ENCODE measurements around the gene HOXB7. TPM values are rescaled to one million over a fixed set of nuclear protein-coding genes. Genes with fewer than 3 reads are reported as not detected.

The HOXB7 gene
- total RNA-seq, 1 experiment from 2014 or later: not detected

DNA sequence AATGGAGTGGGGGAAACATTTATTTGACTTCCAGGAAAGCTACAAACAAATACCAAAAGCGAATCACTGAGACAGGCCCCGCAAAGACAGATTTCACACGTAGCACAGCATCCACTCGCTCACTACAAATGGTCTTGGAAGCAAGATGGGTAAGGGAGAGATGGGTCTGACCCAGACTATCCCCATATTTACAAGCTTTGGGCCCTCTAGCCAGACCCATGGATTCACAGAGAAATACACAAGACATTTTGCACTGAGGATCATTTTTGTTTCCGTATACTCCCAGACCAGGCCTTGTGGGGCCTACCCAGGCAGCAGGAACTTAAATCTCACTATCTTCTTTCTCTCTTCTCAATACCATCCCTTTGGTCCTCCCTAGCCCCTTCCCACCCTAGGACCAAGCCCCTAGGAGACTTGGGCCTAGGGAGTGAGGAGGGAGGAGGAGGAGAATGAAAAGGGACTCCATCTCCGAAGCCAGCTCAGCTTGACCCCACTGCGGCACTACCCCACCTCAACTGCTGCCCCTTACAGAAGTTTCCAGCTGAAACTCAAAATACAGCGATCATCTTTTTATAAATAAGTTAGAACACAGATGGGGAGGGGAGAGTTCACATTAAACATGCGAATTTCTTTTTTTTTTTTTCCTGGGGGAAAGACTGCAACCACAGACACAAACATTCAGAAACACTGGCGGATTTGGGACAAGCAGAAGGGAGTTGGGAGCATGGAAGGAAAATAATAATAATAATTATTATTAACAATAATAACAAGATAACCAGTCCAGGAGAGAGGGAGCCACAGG lies 19.4 kb downstream of the HOXB7 start:
- Histone ChIP-seq H4K5ac (ENCODE audit: insufficient read length, low read depth, low read length) (no peak overlapping the region), H3K23ac (ENCODE audit: insufficient read length, low read depth, low read length) (no peak overlapping the region), H3K56ac (ENCODE audit: insufficient read length, low read depth, low read length) (no peak overlapping the region), H3K14ac (ENCODE audit: insufficient read depth, low read length) (no peak overlapping the region), H3K9me3 (ENCODE audit: control insufficient read depth, low read depth, low read length) (no peaks in the 10 kb centered on the region), H3T11ph (ENCODE audit: low read length) (no peak overlapping the region), H2BK5ac (ENCODE audit: insufficient read length, low read length) (no peak overlapping the region), H3K23me2 (ENCODE audit: insufficient read length, low read depth, low read length, poor library complexity, severe bottlenecking) (no peaks in the 10 kb centered on the region), H3K4me1 (ENCODE audit: insufficient read depth, low read length) (no peaks in the 10 kb centered on the region), H4K8ac (replicated peaks; ENCODE audit: insufficient read length, low read depth, low read length) (no peak overlapping the region), H2BK12ac (ENCODE audit: insufficient read length, low read depth, low read length) (no peak overlapping the region), H3K79me1 (ENCODE audit: insufficient read depth, low read depth, low read length, poor library complexity, severe bottlenecking) (no peaks in the 10 kb centered on the region), H2AK5ac (ENCODE audit: insufficient read length, low read length) (no peak overlapping the region), H2BK120ac (ENCODE audit: low read depth, low read length, poor library complexity, severe bottlenecking) (no peak overlapping the region), H3K27ac (ENCODE audit: insufficient read length, low read depth, low read length) (no peak overlapping the region), H3K9ac (ENCODE audit: extremely low read depth, insufficient read length, low read length) (no peak overlapping the region), H2BK15ac (ENCODE audit: low read depth, low read length) (no peak overlapping the region), H3K18ac (ENCODE audit: insufficient read length, low read depth, low read length) (no peak overlapping the region), H3K4me2 (ENCODE audit: insufficient read depth, insufficient read length, low read length) (no peak overlapping the region), H3K79me2 (ENCODE audit: insufficient read depth, low read length) (no peaks in the 10 kb centered on the region), H2BK20ac (ENCODE audit: low read depth, low read length, poor library complexity, severe bottlenecking) (no peak overlapping the region), H4K91ac (ENCODE audit: insufficient read length, low read depth, low read length) (no peak overlapping the region), H2AFZ (ENCODE audit: low read length) (no peak overlapping the region), H3K4ac (ENCODE audit: low read depth, low read length) (no peak overlapping the region), H3K27me3 (ENCODE audit: insufficient read depth, low read length) (peaks cover 99% of the 10 kb centered on the region), H4K20me1 (ENCODE audit: control insufficient read depth, insufficient read depth, insufficient read length) (no peaks in the 10 kb centered on the region)
- Mint-ChIP-seq H3K27ac (no peak overlapping the region), H3K27me3 (ENCODE audit: low read depth) (peaks cover 100% of the 10 kb centered on the region), H3K9me3 (peaks cover 7 to 13% of the 10 kb centered on the region in 2 experiments; a peak in 3 of 5 replicates), H3K36me3 (ENCODE audit: insufficient read depth in 1 of 3, low read depth in 3 of 3) (no peaks in the 10 kb centered on the region), H3K4me3 (no peak overlapping the region), H3K4me1 (peaks cover 3 to 21% of the 10 kb centered on the region in 2 experiments)
- TF ChIP-seq, protein P1, sequence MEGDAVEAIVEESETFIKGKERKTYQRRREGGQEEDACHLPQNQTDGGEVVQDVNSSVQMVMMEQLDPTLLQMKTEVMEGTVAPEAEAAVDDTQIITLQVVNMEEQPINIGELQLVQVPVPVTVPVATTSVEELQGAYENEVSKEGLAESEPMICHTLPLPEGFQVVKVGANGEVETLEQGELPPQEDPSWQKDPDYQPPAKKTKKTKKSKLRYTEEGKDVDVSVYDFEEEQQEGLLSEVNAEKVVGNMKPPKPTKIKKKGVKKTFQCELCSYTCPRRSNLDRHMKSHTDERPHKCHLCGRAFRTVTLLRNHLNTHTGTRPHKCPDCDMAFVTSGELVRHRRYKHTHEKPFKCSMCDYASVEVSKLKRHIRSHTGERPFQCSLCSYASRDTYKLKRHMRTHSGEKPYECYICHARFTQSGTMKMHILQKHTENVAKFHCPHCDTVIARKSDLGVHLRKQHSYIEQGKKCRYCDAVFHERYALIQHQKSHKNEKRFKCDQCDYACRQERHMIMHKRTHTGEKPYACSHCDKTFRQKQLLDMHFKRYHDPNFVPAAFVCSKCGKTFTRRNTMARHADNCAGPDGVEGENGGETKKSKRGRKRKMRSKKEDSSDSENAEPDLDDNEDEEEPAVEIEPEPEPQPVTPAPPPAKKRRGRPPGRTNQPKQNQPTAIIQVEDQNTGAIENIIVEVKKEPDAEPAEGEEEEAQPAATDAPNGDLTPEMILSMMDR (conservative IDR thresholded peaks at IDR 0.05): no peak
- no peak for DNase-seq
- no CpG with 5 or more reads among the region's 10 CpGs for WGBS (ENCODE audit: extremely low coverage, insufficient read length, low lambda C conversion rate)

Data from H9 (cell line).